MM.1S (cell line): ENCODE measurements around the gene CPD.

Source experiments
- EZH2 ChIP-seq: fragments of 300-600 bp; sonication (generic); optimal IDR thresholded peaks from 2 replicates; pipeline ENCODE3; 2017; ENCODE audit warnings: low read depth, mild to moderate bottlenecking, antibody characterized with exemption, low read length, mixed read lengths
- EZH2phosphoT487 ChIP-seq: fragments of 300-600 bp; sonication (generic); IDR thresholded peaks from 2 replicates; pipeline ENCODE4 v1.6.1; 2018; ENCODE audit warnings: antibody characterized with exemption, low read length
- TF ChIP-seq, protein P1 (sequence below): fragments of 300-600 bp; sonication (generic); IDR thresholded peaks from 2 replicates; pipeline ENCODE4 v1.5.1; 2016; ENCODE audit warnings: antibody characterized with exemption, low read length, mixed read lengths

DNA sequence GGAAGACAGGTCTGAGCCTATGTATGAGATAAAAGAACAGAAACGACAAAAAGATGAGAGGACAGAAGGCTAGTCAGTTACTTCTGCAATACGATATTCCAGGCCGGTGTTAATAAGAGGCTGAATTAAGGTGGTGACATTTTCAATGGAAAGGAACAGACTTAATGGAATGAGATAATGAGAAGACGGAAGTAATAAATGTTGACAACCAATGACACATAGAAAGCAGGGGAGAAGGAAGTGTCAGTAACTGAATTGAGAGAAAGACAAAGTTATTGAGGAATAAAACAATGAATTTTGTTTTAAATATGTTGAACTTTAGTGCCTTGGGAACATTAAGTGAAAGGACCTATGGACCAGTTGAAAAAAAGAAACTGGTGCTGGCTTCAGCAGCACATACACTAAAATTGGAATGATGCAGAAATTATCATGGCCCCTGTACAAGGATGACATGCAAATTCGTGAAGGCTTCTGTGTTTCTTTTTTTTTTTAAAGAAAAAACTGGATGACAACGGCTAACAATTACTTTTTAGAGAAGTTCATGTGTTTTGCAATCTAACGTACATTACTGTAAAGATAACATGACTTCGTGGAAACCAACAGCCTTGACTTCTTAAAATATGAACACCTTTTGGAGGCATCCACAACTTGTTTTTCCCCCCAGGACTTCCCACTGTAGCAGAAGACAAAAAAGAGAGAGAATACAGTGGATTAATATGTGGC lies 18.5 kb upstream of the CPD start:
- TF ChIP-seq, protein P1, sequence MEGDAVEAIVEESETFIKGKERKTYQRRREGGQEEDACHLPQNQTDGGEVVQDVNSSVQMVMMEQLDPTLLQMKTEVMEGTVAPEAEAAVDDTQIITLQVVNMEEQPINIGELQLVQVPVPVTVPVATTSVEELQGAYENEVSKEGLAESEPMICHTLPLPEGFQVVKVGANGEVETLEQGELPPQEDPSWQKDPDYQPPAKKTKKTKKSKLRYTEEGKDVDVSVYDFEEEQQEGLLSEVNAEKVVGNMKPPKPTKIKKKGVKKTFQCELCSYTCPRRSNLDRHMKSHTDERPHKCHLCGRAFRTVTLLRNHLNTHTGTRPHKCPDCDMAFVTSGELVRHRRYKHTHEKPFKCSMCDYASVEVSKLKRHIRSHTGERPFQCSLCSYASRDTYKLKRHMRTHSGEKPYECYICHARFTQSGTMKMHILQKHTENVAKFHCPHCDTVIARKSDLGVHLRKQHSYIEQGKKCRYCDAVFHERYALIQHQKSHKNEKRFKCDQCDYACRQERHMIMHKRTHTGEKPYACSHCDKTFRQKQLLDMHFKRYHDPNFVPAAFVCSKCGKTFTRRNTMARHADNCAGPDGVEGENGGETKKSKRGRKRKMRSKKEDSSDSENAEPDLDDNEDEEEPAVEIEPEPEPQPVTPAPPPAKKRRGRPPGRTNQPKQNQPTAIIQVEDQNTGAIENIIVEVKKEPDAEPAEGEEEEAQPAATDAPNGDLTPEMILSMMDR = no peak
- TF ChIP-seq EZH2 = no peak
- no peak for TF ChIP-seq EZH2phosphoT487
